GM12878 (cell line): ENCODE measurements around the gene MAPKAPK2. TPM values are rescaled to one million over a fixed set of nuclear protein-coding genes. Genes with fewer than 3 reads are reported as not detected.

Experiments
- CHD2 ChIP-seq: IDR thresholded peaks from 2 replicates; pipeline ENCODE4 v1.6.1; 2011; ENCODE audit warnings: low read depth, low read length, improper control_type of control experiment, borderline replicate concordance
- HDGF ChIP-seq: fragments of 450-650 bp; IDR thresholded peaks from 2 replicates; pipeline ENCODE4 v1.6.1; 2016; ENCODE audit warnings: antibody characterized with exemption
- POLR2AphosphoS5 ChIP-seq: IDR thresholded peaks from 2 replicates; pipeline ENCODE4 v1.6.1; 2011; ENCODE audit warnings: mild to moderate bottlenecking, low read length, inconsistent platforms
- SP1 ChIP-seq: IDR thresholded peaks from one replicate; pipeline ENCODE4 v1.6.1; 2011; ENCODE audit warnings: low read depth, low read length
- USF1 ChIP-seq: IDR thresholded peaks from 2 replicates; pipeline ENCODE4 v1.6.1; 2011; ENCODE audit warnings: borderline replicate concordance, low read depth, mild to moderate bottlenecking, moderate library complexity, mixed read lengths, low read length; ENCODE audit not compliant: insufficient read depth; ENCODE audit errors: extremely low read length
- polyA plus RNA-seq, 11 experiments: library from polyadenylated mRNA; depleted of rRNA in 4 of 11; unstranded in 6 of 11; stranded (reverse) in 5 of 11; fragments of >200 nt; fragmentation: Nextera tagmentation in 4 of 11; fragmentation: Illumina TruSeq in 1 of 11; extraction: Ambion mirVana in 4 of 11; extraction: Trizol in 1 of 11; gene quantifications; 1 replicate in 1 of 11; 2 replicates in 10 of 11; pipeline versions ENCODE4 v1.2.1 to v1.2.3, GENCODE V29; 2011 to 2016; ENCODE audit warnings: inconsistent platforms in 2 of 11, missing spikeins in 2 of 11, low read depth in 1 of 11
- total RNA-seq, 4 experiments: library from RNA; depleted of rRNA in 3 of 4; stranded (reverse); fragments of >200 nt in 3 of 4; fragmentation: Illumina TruSeq in 1 of 4; extraction: Trizol in 1 of 4; gene quantifications; 2 replicates each; pipeline versions ENCODE4 v1.2.1 to v1.2.3, GENCODE V29; 2013 to 2021
- TF ChIP-seq, protein P1 (sequence below): fragments of 450-650 bp; IDR thresholded peaks from 2 replicates; pipeline ENCODE4 v1.6.1; 2016; ENCODE audit warnings: mild to moderate bottlenecking

Gene MAPKAPK2
- total and polyA plus RNA-seq, 10 of the 15 experiments (the other 5 are each of a cell fraction or from before 2014, with no cell fraction given) = 0.72 to 92.2 (median 49.3) TPM

- TF ChIP-seq USF1 = no peak
- TF ChIP-seq POLR2AphosphoS5 = no peak
- peak; percentile 54; the same call in 1 of the 2 replicates for TF ChIP-seq CHD2
- TF ChIP-seq, protein P1, sequence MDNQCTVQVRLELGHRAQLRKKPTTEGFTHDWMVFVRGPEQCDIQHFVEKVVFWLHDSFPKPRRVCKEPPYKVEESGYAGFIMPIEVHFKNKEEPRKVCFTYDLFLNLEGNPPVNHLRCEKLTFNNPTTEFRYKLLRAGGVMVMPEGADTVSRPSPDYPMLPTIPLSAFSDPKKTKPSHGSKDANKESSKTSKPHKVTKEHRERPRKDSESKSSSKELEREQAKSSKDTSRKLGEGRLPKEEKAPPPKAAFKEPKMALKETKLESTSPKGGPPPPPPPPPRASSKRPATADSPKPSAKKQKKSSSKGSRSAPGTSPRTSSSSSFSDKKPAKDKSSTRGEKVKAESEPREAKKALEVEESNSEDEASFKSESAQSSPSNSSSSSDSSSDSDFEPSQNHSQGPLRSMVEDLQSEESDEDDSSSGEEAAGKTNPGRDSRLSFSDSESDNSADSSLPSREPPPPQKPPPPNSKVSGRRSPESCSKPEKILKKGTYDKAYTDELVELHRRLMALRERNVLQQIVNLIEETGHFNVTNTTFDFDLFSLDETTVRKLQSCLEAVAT = 0 out of 2 replicates have a peak, but pooled peaks have one; percentile 26
- TF ChIP-seq HDGF = peak; percentile 45; the same call in 1 of the 2 replicates
- TF ChIP-seq SP1 = peak; percentile 42
- TF ChIP-seq, all 136 proteins: peak for 7
These were observed at the start of gene MAPKAPK2 (continued) for GRCh38 chr1:206684478-206685333.
